A673 (cell line): Measurements from ENCODE around the gene ADAM8.

Experiments
- EZH2 ChIP-seq: fragments of 200-600 bp; sonication (generic); IDR thresholded peaks from 2 replicates; pipeline ENCODE4 v1.6.1; 2017; ENCODE audit warnings: borderline replicate concordance, low read depth, mild to moderate bottlenecking, mixed read lengths, antibody characterized with exemption, low read length; ENCODE audit not compliant: poor library complexity, severe bottlenecking
- TF ChIP-seq, protein P1 (sequence below): fragments of 300-800, 200-600 bp; sonication (generic); conservative IDR thresholded peaks from 2 replicates; pipeline ENCODE4 v1.5.1; 2017; ENCODE audit warnings: low read depth, mild to moderate bottlenecking, antibody characterized with exemption, low read length, moderate library complexity, mixed read lengths

DNA sequence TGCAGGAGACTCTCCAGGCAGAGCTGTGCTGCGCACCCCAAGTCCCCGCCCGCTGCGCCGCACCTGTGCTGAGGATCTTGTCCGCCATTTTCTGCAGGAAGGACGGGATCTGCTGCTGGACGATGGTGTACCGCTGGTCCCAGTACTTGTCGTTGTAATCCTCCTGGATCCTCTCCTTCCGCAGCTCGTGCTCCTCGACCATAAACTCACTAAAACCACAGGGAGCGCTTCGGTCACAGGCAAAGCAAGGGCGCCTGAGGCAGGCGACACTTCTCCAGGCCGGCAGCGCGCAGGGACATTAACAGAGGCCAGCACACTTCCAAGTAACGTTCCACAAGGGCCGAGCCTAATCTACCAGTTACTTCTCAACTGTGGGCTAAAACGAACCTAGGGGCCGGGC lies 13.1 kb upstream of the ADAM8 start:
- TF ChIP-seq, protein P1, sequence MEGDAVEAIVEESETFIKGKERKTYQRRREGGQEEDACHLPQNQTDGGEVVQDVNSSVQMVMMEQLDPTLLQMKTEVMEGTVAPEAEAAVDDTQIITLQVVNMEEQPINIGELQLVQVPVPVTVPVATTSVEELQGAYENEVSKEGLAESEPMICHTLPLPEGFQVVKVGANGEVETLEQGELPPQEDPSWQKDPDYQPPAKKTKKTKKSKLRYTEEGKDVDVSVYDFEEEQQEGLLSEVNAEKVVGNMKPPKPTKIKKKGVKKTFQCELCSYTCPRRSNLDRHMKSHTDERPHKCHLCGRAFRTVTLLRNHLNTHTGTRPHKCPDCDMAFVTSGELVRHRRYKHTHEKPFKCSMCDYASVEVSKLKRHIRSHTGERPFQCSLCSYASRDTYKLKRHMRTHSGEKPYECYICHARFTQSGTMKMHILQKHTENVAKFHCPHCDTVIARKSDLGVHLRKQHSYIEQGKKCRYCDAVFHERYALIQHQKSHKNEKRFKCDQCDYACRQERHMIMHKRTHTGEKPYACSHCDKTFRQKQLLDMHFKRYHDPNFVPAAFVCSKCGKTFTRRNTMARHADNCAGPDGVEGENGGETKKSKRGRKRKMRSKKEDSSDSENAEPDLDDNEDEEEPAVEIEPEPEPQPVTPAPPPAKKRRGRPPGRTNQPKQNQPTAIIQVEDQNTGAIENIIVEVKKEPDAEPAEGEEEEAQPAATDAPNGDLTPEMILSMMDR: no peak
- no peak for TF ChIP-seq EZH2
